MM.1S (cell line): ENCODE data around the gene CSDE1.

ENCODE experiments used
- DNase-seq: peaks from one replicate; pipeline ENCODE4 v3.0.0-alpha.2; 2015
- H2AFZ ChIP-seq: fragments of 300-600 bp; sonication (generic); 2 replicates; pipeline ENCODE4 v1.6.0; 2016; ENCODE audit warnings: antibody characterized with exemption, low read length
- H3F3A ChIP-seq: fragments of 300-600 bp; sonication (generic); 2 replicates; pipeline ENCODE4 v1.6.1; 2016; ENCODE audit warnings: mild to moderate bottlenecking, antibody characterized with exemption, low read length, moderate library complexity, mixed read lengths; ENCODE audit not compliant: insufficient read depth
- H3K27ac ChIP-seq: fragments of 300-600 bp; sonication (generic); 2 replicates; pipeline ENCODE4 v1.5.1; 2016; ENCODE audit warnings: mild to moderate bottlenecking, low read length
- H3K27me3 ChIP-seq: fragments of 300-600 bp; sonication (generic); replicated peaks from 2 replicates; pipeline ENCODE4 v1.6.0; 2016; ENCODE audit warnings: low read length; ENCODE audit not compliant: insufficient read depth
- H3K36me3 ChIP-seq: fragments of 300-600 bp; sonication (generic); replicated peaks from 2 replicates; pipeline ENCODE4 v1.6.1; 2016; ENCODE audit warnings: mild to moderate bottlenecking, low read length, mixed read lengths; ENCODE audit not compliant: insufficient read depth
- H3K4me1 ChIP-seq: fragments of 300-600 bp; sonication (generic); 2 replicates; pipeline ENCODE4 v1.6.1; 2016; ENCODE audit warnings: low read length, mixed read lengths
- H3K4me2 ChIP-seq: fragments of 300-600 bp; sonication (generic); 2 replicates; pipeline ENCODE4 v1.6.0; 2016; ENCODE audit warnings: low read depth, low read length
- H3K4me3 ChIP-seq: fragments of 300-600 bp; sonication (generic); 2 replicates; pipeline ENCODE4 v1.5.1; 2016; ENCODE audit warnings: low read length, mixed read lengths
- H3K79me2 ChIP-seq: fragments of 300-600 bp; sonication (generic); 2 replicates; pipeline ENCODE4 v1.6.1; 2016; ENCODE audit warnings: mixed run types, low read length, mixed read lengths
- H3K9ac ChIP-seq: fragments of 300-600 bp; sonication (generic); 2 replicates; pipeline ENCODE4 v1.6.1; 2016; ENCODE audit warnings: low read length, mixed read lengths
- H3K9me2 ChIP-seq: fragments of 300-600 bp; sonication (generic); replicated peaks from 2 replicates; pipeline ENCODE4 v1.6.1; 2016; ENCODE audit warnings: mild to moderate bottlenecking, low read length, mixed read lengths; ENCODE audit not compliant: insufficient read depth
- H3K9me3 ChIP-seq: fragments of 300-600 bp; sonication (generic); replicated peaks from 2 replicates; pipeline ENCODE4 v1.6.1; 2016; ENCODE audit warnings: mild to moderate bottlenecking, low read length, mixed read lengths; ENCODE audit not compliant: insufficient read depth
- H4K20me1 ChIP-seq: fragments of 300-600 bp; sonication (generic); 2 replicates; pipeline ENCODE4 v1.6.1; 2016; ENCODE audit warnings: mild to moderate bottlenecking, low read length, moderate library complexity, mixed read lengths; ENCODE audit not compliant: insufficient read depth
- EZH2 ChIP-seq: fragments of 300-600 bp; sonication (generic); optimal IDR thresholded peaks from 2 replicates; pipeline ENCODE3; 2017; ENCODE audit warnings: low read depth, mild to moderate bottlenecking, antibody characterized with exemption, low read length, mixed read lengths
- EZH2phosphoT487 ChIP-seq: fragments of 300-600 bp; sonication (generic); IDR thresholded peaks from 2 replicates; pipeline ENCODE4 v1.6.1; 2018; ENCODE audit warnings: antibody characterized with exemption, low read length
- TF ChIP-seq, protein P1 (sequence below): fragments of 300-600 bp; sonication (generic); IDR thresholded peaks from 2 replicates; pipeline ENCODE4 v1.5.1; 2016; ENCODE audit warnings: antibody characterized with exemption, low read length, mixed read lengths

The CSDE1 gene

DNA sequence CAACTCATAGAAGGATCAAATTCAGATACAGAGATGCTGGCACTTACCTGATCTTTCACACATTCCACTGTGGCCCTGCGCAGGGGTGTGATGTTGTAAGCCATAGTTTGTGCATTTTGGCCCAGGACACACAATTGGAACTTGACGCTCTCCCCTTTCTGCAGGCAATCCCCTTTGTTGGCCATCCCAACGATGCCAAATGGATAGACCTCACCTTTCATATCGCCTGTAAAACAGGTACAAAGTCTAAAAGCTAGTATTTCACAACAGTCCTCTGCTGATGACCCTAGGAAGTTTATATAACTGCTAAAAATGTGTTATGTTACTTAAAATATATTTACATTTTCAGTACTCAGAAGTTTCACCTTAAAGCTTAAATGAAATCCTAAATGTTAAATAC, 37.3 kb downstream of the CSDE1 start:
- Histone ChIP-seq H2AFZ (no peak overlapping the region), H3K4me1 (no peaks in the 10 kb centered on the region), H3K79me2 (peaks cover 11% of the 10 kb centered on the region), H3K27me3 (no peaks in the 10 kb centered on the region), H3F3A (peaks cover 10% of the 10 kb centered on the region; the same call in 1 of the 2 replicates), H3K9me3 (no peaks in the 10 kb centered on the region), H3K9me2 (no peaks in the 10 kb centered on the region), H3K27ac (no peak overlapping the region), H3K36me3 (no peaks in the 10 kb centered on the region), H3K9ac (no peak overlapping the region), H3K4me3 (no peak overlapping the region), H3K4me2 (no peak overlapping the region), H4K20me1 (no peaks in the 10 kb centered on the region)
- no peak for TF ChIP-seq EZH2phosphoT487
- no peak for TF ChIP-seq EZH2
- TF ChIP-seq, protein P1, sequence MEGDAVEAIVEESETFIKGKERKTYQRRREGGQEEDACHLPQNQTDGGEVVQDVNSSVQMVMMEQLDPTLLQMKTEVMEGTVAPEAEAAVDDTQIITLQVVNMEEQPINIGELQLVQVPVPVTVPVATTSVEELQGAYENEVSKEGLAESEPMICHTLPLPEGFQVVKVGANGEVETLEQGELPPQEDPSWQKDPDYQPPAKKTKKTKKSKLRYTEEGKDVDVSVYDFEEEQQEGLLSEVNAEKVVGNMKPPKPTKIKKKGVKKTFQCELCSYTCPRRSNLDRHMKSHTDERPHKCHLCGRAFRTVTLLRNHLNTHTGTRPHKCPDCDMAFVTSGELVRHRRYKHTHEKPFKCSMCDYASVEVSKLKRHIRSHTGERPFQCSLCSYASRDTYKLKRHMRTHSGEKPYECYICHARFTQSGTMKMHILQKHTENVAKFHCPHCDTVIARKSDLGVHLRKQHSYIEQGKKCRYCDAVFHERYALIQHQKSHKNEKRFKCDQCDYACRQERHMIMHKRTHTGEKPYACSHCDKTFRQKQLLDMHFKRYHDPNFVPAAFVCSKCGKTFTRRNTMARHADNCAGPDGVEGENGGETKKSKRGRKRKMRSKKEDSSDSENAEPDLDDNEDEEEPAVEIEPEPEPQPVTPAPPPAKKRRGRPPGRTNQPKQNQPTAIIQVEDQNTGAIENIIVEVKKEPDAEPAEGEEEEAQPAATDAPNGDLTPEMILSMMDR = no peak
- no peak for DNase-seq

DNA sequence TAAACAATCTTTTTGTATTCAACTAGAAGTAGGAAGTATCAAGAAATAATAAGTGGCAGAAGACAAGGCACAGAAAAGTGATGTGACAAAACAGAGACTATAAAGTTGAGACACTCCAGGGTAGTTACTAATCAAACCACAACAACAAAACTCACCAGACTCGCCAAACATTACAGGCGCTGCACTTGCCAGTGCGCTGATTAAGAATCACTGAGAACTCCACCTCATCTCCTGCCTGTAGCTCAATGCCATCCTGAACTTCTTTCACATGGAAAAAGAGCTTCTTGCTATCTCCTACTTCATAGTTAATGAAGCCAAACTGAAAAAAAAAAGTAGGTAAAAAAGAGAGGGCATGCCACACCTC, 38.4 kb downstream of the CSDE1 start:
- Histone ChIP-seq H3K4me1 (no peaks in the 10 kb centered on the region), H3K36me3 (no peaks in the 10 kb centered on the region), H2AFZ (no peak overlapping the region), H4K20me1 (no peaks in the 10 kb centered on the region), H3K4me2 (no peak overlapping the region), H3K27me3 (no peaks in the 10 kb centered on the region), H3K4me3 (no peak overlapping the region), H3K27ac (no peak overlapping the region), H3K79me2 (peaks cover 17% of the 10 kb centered on the region), H3K9me2 (no peaks in the 10 kb centered on the region), H3K9ac (no peak overlapping the region), H3F3A (peaks cover 10% of the 10 kb centered on the region; the same call in 1 of the 2 replicates), H3K9me3 (no peaks in the 10 kb centered on the region)
- TF ChIP-seq, protein P1 = no peak
- TF ChIP-seq EZH2 (no peak), EZH2phosphoT487 (no peak)
- DNase-seq = no peak

DNA sequence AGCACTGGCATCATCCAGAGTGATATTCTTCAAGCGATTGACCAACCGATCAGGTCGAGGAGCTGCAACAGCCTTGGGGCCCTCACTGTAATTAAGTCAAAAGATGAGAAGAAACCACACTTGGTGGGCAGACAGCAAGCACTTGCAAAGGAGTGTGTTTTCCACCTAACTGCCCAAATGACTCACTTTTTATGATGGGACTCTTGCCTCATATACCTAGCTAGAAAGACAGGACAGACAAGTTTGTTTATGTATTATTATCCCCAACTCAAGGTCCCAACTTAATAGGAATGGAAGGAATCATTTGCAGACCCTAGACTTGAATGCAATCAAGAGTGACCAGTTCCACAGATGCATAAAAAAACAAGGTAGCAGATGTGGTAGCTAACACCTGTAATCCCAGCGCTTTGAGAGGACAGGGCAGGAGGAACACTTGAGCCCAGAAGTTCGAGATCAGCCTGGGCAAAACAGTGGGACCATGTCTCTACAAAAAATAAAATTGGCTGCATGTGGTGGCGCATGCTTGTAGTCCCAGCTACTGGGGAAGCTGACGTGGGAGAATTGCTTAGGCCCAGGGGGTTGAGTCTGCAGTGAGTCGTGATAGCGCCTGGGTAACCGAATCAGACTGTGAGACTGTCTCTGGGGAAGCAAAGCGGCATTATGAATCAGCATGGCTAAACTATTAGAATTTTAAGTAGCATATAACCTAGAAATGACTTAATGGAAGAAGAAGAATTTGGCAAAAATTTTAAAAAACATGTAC, 38.9 kb downstream of the CSDE1 start:
- H3K36me3 ChIP-seq = no peaks in the 10 kb centered on the region
- no peaks in the 10 kb centered on the region for H3K9me3 ChIP-seq
- H3K9me2 ChIP-seq = no peaks in the 10 kb centered on the region
- H3K4me2 ChIP-seq = no peak overlapping the region
- no peak overlapping the region for H2AFZ ChIP-seq
- no peak overlapping the region for H3K27ac ChIP-seq
- no peaks in the 10 kb centered on the region for H3K4me1 ChIP-seq
- H3K79me2 ChIP-seq = peaks cover 23% of the 10 kb centered on the region
- no peaks in the 10 kb centered on the region for H3K27me3 ChIP-seq
- no peaks in the 10 kb centered on the region for H4K20me1 ChIP-seq
- TF ChIP-seq, protein P1 = no peak
- TF ChIP-seq EZH2 = no peak
- no peak for TF ChIP-seq EZH2phosphoT487
- H3K4me3 ChIP-seq = no peak overlapping the region
- DNase-seq = no peak
- peaks cover 10% of the 10 kb centered on the region; the same call in 1 of the 2 replicates for H3F3A ChIP-seq
- H3K9ac ChIP-seq = no peak overlapping the region
